ENCODE data around the gene CAVIN4. TPM values are rescaled to one million over a fixed set of nuclear protein-coding genes. Genes with fewer than 3 reads are reported as not detected.

CAVIN4 gene
- total and polyA plus RNA-seq, 9 of the 15 experiments (the other 6 are each of a cell fraction or from before 2014, with no cell fraction given) = 0.06 to 0.29 (median 0.18) TPM

GRCh38 chr9:100598641-100599145 lies 20.8 kb downstream of the CAVIN4 start:
- BruUV-seq (replicated peaks) = no TSS peak
- Histone ChIP-seq H2AFZ (ENCODE audit: low read depth, low read length) (peak overlapping the region; percentile 93), H3K27ac (ENCODE audit: extremely low read depth, low read depth, low read length) (no peak overlapping the region), H3K9ac (ENCODE audit: insufficient read depth in 1 of 2, low read depth in 2 of 2, low read length in 2 of 2) (peak overlapping the region; percentile 34 to 85), H3K4me2 (ENCODE audit: insufficient read depth, low read length) (peak overlapping the region; percentile 62), H4K20me1 (replicated peaks; ENCODE audit: control insufficient read depth, insufficient read depth, low read length) (no peaks in the 10 kb centered on the region), H3K4me3 (peak overlapping the region; percentile 41), H3K27me3 (ENCODE audit: control insufficient read depth in 2 of 2, insufficient read depth in 2 of 2, low read length in 2 of 2) (no peaks in the 10 kb centered on the region), H3K9me1 (ENCODE audit: control insufficient read depth, insufficient read depth, low read length) (no peaks in the 10 kb centered on the region), H3K36me3 (ENCODE audit: control insufficient read depth, insufficient read depth, low read length) (no peaks in the 10 kb centered on the region), H3K79me2 (ENCODE audit: control insufficient read depth, insufficient read depth, low read length) (no peaks in the 10 kb centered on the region), H3K4me1 (replicated peaks in 1 of 2; ENCODE audit: control insufficient read depth in 2 of 2, insufficient read depth in 2 of 2, low read length in 2 of 2) (peaks cover 6% of the 10 kb centered on the region in 2 experiments; a peak in 3 of 5 replicates), H3K9me3 (replicated peaks; ENCODE audit: control insufficient read depth, insufficient read depth, low read depth, low read length) (no peaks in the 10 kb centered on the region)
- DNase-seq (ENCODE audit: extremely low read depth in 1 of 4, low spot score in 3 of 4) (peak; percentile 66 to 84 (median 74)), FAIRE-seq (peak; percentile 70), ATAC-seq (peak; percentile 89)
- in situ Hi-C loops (cut with MboI) (loop anchor here (25.0 kb wide), 2 partner anchors 261 to 561 kb away; no protein-coding TSS in a partner anchor), intact Hi-C loops (cut with micrococcal nuclease) (loop anchor here (5.0 to 10.0 kb wide), 6 partner anchors 171 to 1416 kb away; partner anchors contain the start of gene MSANTD3)
- CTCF ChIA-PET (ENCODE audit: low intra/inter-chr PET ratio) = no interaction called here
- POLR2A ChIA-PET = no interaction called here
- WGBS (ENCODE audit: insufficient coverage, low coverage, missing lambda C conversion rate) = 13% methylated on average over 41 of the region's 41 CpGs
- TF ChIP-seq RBFOX2 (IDR thresholded peaks at IDR 0.05; ENCODE audit: low read depth, low read length) = peak; percentile 73
- TF ChIP-seq, protein P1, sequence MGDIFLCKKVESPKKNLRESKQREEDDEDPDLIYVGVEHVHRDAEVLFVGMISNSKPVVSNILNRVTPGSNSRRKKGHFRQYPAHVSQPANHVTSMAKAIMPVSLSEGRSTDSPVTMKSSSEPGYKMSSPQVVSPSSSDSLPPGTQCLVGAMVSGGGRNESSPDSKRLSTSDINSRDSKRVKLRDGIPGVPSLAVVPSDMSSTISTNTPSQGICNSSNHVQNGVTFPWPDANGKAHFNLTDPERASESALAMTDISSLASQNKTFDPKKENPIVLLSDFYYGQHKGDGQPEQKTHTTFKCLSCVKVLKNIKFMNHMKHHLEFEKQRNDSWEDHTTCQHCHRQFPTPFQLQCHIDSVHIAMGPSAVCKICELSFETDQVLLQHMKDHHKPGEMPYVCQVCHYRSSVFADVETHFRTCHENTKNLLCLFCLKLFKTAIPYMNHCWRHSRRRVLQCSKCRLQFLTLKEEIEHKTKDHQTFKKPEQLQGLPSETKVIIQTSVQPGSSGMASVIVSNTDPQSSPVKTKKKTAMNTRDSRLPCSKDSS (IDR thresholded peaks at IDR 0.05; ENCODE audit: low read depth, partially characterized antibody) = no peak
- peak; percentile 30; the same call in 1 of the 2 replicates for TF ChIP-seq ESRRA (IDR thresholded peaks at IDR 0.05; ENCODE audit: borderline replicate concordance, low read depth)
- TF ChIP-seq TSC22D4 (tag; IDR thresholded peaks at IDR 0.05) = no peak
- no peak for TF ChIP-seq OTX1 (CRISPR knock-in tag; IDR thresholded peaks at IDR 0.05)
- TF ChIP-seq SRSF1 (IDR thresholded peaks at IDR 0.05; ENCODE audit: low read depth, low read length) = peak; percentile 95
- TF ChIP-seq HDAC3 (IDR thresholded peaks at IDR 0.05; ENCODE audit: borderline replicate concordance, partially characterized antibody) = peak; percentile 100
- TF ChIP-seq, protein P2, sequence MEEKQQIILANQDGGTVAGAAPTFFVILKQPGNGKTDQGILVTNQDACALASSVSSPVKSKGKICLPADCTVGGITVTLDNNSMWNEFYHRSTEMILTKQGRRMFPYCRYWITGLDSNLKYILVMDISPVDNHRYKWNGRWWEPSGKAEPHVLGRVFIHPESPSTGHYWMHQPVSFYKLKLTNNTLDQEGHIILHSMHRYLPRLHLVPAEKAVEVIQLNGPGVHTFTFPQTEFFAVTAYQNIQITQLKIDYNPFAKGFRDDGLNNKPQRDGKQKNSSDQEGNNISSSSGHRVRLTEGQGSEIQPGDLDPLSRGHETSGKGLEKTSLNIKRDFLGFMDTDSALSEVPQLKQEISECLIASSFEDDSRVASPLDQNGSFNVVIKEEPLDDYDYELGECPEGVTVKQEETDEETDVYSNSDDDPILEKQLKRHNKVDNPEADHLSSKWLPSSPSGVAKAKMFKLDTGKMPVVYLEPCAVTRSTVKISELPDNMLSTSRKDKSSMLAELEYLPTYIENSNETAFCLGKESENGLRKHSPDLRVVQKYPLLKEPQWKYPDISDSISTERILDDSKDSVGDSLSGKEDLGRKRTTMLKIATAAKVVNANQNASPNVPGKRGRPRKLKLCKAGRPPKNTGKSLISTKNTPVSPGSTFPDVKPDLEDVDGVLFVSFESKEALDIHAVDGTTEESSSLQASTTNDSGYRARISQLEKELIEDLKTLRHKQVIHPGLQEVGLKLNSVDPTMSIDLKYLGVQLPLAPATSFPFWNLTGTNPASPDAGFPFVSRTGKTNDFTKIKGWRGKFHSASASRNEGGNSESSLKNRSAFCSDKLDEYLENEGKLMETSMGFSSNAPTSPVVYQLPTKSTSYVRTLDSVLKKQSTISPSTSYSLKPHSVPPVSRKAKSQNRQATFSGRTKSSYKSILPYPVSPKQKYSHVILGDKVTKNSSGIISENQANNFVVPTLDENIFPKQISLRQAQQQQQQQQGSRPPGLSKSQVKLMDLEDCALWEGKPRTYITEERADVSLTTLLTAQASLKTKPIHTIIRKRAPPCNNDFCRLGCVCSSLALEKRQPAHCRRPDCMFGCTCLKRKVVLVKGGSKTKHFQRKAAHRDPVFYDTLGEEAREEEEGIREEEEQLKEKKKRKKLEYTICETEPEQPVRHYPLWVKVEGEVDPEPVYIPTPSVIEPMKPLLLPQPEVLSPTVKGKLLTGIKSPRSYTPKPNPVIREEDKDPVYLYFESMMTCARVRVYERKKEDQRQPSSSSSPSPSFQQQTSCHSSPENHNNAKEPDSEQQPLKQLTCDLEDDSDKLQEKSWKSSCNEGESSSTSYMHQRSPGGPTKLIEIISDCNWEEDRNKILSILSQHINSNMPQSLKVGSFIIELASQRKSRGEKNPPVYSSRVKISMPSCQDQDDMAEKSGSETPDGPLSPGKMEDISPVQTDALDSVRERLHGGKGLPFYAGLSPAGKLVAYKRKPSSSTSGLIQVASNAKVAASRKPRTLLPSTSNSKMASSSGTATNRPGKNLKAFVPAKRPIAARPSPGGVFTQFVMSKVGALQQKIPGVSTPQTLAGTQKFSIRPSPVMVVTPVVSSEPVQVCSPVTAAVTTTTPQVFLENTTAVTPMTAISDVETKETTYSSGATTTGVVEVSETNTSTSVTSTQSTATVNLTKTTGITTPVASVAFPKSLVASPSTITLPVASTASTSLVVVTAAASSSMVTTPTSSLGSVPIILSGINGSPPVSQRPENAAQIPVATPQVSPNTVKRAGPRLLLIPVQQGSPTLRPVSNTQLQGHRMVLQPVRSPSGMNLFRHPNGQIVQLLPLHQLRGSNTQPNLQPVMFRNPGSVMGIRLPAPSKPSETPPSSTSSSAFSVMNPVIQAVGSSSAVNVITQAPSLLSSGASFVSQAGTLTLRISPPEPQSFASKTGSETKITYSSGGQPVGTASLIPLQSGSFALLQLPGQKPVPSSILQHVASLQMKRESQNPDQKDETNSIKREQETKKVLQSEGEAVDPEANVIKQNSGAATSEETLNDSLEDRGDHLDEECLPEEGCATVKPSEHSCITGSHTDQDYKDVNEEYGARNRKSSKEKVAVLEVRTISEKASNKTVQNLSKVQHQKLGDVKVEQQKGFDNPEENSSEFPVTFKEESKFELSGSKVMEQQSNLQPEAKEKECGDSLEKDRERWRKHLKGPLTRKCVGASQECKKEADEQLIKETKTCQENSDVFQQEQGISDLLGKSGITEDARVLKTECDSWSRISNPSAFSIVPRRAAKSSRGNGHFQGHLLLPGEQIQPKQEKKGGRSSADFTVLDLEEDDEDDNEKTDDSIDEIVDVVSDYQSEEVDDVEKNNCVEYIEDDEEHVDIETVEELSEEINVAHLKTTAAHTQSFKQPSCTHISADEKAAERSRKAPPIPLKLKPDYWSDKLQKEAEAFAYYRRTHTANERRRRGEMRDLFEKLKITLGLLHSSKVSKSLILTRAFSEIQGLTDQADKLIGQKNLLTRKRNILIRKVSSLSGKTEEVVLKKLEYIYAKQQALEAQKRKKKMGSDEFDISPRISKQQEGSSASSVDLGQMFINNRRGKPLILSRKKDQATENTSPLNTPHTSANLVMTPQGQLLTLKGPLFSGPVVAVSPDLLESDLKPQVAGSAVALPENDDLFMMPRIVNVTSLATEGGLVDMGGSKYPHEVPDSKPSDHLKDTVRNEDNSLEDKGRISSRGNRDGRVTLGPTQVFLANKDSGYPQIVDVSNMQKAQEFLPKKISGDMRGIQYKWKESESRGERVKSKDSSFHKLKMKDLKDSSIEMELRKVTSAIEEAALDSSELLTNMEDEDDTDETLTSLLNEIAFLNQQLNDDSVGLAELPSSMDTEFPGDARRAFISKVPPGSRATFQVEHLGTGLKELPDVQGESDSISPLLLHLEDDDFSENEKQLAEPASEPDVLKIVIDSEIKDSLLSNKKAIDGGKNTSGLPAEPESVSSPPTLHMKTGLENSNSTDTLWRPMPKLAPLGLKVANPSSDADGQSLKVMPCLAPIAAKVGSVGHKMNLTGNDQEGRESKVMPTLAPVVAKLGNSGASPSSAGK (IDR thresholded peaks at IDR 0.05) = peak; percentile 13; the same call in 1 of the 2 replicates
